NCI-H187 (cell line): ENCODE measurements around the gene CFAP221.

Experiments
- DNase-seq, 2 experiments: peaks; one replicate each; lab custom pipeline; 2025; lab: John Stamatoyannopoulos, UW

The CFAP221 gene

DNA sequence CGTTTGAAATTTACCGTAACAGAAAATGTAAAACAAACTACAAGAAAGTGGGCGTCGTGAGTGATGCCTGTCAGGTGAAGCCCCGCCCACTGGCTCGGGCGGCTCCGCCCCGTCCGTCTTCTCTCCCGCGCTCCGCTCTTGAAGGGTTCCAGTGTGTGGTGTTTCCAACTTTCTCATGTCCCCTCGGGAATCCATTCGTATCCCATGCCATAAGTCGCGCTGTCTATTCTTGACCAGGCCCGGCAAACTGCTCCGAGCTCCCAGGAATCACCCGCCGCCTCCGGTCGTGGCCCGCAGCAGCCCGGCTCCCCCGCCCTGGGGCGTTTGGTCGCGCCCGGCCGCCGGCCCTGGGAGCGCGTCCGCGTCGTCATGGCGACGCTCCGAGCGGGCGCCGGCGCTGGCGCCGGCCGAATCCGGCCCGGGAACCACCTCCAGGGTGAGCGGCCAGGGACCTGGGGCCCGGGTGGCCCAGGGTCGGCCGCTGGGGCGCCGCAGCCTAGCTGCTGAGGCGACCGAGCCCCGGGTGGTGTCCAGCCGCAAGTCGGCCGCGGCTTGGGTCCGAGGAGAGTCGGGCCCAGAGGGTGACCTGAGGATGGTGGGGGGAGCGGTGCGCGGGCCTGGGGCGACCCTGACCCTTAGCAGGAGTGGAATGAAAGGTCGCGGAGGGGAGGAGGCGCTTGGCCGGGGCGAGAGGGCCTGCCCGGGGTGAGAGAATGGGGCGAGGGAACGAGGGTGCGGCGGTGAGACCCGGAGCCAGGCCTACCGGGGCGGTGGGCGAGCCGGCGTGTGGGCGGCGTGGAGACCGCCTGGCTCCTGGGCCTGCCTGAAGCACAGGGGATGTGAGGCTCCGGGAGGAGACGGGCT, at the start of gene CFAP221:
CFAP221 (plus strand) TSS at position 375 of the 864 bp plus-strand sequence. CDS start 1,683 bp downstream, outside the sequence.
- peak; percentile 57 to 61 for DNase-seq

DNA sequence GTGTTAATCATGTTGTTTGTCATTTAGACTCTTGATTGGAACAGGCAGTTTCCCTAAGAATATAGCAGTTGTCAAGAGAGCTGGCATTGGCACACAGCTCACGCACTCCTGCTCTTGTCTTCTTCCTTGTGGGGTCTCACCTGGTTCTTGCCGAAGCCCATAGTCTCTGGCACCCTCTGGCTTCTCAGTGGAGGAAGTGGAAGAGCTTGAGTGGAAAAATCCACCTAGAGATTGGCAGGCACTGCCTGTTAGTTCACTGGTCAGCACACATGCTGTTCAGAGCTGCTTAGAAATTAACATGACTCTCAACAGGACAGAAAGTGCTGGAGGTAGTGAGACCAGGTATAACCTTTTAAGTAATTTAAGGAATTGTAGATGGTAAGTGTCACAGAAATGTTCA, 48.3 kb upstream of the CFAP221 start:
- no peak for DNase-seq

GRCh38 chr2:119496682-119497081, 47.6 kb upstream of the CFAP221 start:
- no peak for DNase-seq

- no peak for DNase-seq
Observed at GRCh38 chr2:119508756-119509155, 35.5 kb upstream of the CFAP221 start.

- no peak for DNase-seq
Observed at GRCh38 chr2:119511989-119512388, 32.3 kb upstream of the CFAP221 start.

DNA sequence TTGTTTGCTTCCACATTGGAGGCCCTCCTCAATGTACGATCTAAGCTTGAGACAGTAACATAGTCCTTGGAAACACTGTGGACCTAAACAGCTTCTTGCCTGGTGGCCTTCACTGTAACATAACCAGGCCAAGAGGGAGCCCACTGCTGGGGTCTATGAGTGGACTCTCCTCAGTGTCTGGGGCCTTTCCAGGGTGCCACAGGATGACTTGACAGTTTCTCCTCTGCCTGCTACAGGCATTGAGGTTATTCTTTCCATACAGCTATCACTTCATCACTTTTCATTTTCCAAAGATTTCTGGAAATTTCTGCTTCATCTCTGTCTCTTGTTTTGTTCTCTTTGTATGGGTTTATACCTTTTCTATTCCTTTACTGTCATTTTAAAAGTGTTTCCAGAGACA, 31.3 kb upstream of the CFAP221 start:
- no peak for DNase-seq

GRCh38 chr2:119513832-119514231, 30.4 kb upstream of the CFAP221 start:
- no peak for DNase-seq

- DNase-seq: no peak
Observed at GRCh38 chr2:119516121-119516520, 28.1 kb upstream of the CFAP221 start.

- DNase-seq: peak in 1 of 2 experiments; percentile 10
Observed at GRCh38 chr2:119517433-119517832, 26.8 kb upstream of the CFAP221 start.

GRCh38 chr2:119518401-119519056, 25.7 kb upstream of the CFAP221 start:
- no peak for DNase-seq

DNA sequence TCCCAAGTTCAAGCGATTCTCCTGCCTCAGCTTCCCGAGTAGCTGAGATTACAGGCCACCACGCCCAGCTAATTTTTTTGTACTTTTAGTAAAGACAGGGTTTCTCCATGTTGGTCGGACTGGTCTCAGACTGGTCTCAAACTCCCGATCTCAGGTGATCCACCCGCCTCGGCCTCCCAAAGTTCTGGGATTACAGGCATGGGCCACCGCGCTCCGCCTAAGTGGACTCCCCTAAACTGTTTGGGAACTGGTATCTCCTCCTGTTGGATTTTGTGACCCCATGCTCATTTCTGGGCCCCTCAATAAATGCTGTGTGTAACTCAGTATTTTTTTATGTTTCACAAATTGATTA, 25.2 kb upstream of the CFAP221 start:
- DNase-seq: no peak

DNA sequence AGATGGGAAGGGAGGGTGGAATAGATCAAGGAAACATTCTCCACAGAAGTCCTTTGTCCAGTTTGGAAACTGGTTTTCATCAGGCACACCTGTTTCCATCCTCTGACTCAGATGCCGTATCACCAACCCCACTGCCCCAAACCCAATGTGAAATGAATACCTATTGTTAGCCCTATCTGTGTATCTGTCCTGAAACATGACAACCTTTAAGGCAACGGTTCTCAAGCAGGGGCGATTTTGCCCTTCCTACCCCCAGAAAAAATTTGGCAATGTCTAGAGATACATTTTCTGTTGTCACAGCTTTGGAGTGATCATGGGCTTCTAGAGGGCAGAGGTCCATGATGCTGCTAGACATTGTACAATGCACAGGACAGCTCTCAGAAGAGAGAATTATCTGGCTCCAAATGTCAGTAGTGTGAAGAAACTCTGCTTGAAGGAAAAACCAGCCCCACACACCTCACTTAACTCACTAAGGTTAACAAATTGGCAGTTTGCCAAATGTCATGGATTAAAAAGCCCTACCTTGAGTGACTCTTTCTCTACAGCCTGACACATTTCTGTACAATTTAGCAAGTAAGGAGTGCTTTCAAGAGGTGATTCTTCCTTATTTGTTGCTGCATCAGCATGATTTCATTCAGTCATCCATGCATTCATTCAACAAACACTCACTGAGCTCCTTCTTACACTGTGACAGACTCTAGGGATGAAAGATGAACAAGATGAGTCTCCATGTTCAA, 23.4 kb upstream of the CFAP221 start:
- DNase-seq: no peak

DNA sequence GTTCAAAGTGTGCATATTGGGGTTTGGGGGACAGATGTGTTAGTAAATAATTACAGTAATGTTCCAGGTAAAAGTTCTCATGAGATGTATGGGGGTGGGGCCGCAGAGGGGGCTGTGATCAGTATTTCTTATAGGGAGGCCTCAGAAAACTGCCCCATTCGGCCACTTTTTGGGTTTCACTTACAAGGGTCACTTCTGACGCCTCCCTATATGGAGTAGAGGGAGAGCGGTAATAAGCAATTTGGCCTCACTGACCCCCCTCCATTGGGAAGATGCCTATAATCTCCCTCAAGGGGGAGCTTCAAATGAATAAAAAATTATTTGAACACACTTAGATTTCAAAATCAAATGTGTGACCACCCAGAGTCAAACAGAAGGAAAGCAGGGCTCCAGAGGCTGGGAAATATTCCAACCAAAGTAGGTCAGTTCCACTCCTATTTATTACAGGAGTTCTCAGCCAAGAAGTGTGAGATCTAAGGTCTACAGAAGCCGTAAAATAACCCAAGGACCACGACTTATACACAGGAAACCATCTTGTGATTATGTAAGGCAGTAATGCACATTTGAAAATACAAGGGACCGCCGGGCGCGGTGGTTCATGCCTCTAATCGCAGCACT, 22.7 kb upstream of the CFAP221 start:
- no peak for DNase-seq

- no peak for DNase-seq
Observed at GRCh38 chr2:119522671-119523070, 21.6 kb upstream of the CFAP221 start.

DNA sequence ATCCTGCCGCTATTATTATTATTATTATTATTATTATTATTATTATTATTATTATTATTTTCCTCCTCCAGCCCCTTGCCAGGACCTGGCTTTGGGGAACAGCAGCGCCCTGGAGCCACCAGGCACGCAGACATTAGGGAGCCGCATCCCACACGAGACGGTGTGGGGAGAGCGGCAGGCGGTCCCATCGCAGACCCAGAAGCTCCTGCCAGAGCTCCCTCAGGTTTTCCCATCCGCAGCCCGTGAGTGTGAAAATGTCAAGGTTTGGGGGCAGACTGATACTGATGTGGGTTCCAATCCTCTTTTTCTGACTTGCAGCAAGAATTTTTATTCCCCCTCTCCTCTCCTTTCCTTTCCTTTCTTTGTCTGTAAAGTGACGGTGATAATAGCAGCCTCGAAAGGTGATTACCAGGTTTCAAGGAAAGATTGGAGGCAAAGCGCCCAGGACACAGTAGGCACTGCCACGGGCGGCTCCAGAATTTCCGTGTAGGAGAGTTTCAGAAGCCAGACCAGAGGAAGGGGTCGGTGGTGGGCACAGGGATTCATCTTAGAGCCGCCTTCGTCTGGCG, 20.8 kb upstream of the CFAP221 start:
- no peak for DNase-seq

GRCh38 chr2:119523952-119524694, 20.1 kb upstream of the CFAP221 start, which contains the start of gene SCTR:
SCTR (minus strand) TSS chr2:119524483; CDS start chr2:119524226, 257 bp downstream.
- no peak for DNase-seq

GRCh38 chr2:119525614-119526013, 18.6 kb upstream of the CFAP221 start:
- no peak for DNase-seq

- no peak for DNase-seq
Observed at GRCh38 chr2:119527999-119528398, 16.2 kb upstream of the CFAP221 start.

- no peak for DNase-seq
Observed at GRCh38 chr2:119531292-119531691, 13.0 kb upstream of the CFAP221 start.

DNA sequence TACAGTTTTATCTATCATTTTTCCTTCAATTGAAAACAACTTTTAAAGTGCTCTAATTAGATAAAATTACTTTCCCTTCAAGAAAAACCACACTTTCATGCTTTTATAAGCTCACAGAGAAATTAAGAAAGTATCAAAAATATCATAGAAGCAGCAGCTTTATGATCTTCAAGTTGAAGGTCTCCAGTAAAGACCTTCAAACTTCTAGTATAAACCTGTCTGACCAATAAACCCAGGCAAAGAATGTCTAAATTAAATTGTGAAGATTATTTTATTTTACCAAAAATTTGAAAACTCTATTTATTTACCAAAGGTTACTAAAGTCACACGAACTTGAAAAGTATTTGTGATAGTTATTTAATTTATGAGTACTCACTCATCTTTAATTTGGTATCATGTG, 10.7 kb upstream of the CFAP221 start:
- DNase-seq: no peak

GRCh38 chr2:119536211-119536610, 8.0 kb upstream of the CFAP221 start:
- DNase-seq: no peak
